HCT116 (cell line): ENCODE results near the gene PRKAG3. TPM values are rescaled to one million over a fixed set of nuclear protein-coding genes. Genes with fewer than 3 reads are reported as not detected.

Experiments
- ATAC-seq: fragments of 200-7000 bp; cut with Tn5 transposase; 2 replicates; pipeline ENCODE4 v1.9.1; 2020; ENCODE audit warnings: mild to moderate bottlenecking, moderate library complexity
- BruUV-seq: library from RNA; stranded (reverse); fragments of 400-500 nt; replicated peaks from 2 replicates; lab custom pipeline; 2021; lab: Mats Ljungman, UMichigan
- CTCF ChIA-PET: fragments of 300-600 bp; sonication (Branson Sonifier 250); formaldehyde crosslinking; loops from one replicate; lab custom pipeline; 2021; ENCODE audit warnings: antibody characterized with exemption; lab: Charles Lee
- POLR2A ChIA-PET: fragments of 300-600, 350-600 bp; sonication (Branson Sonifier 250); formaldehyde crosslinking; loops from one replicate; lab custom pipeline; 2021; ENCODE audit warnings: antibody characterized with exemption; lab: Charles Lee
- RAD21 ChIA-PET, 2 experiments: fragments of 300-600 bp; sonication (Branson Sonifier 250); formaldehyde crosslinking; loops; one replicate each; lab custom pipeline; 2023; ENCODE audit warnings: low total read pairs in 2 of 2; ENCODE audit not compliant: uncharacterized antibody in 2 of 2, unreplicated experiment in 2 of 2, low non-redundant PET in 1 of 2; lab: Charles Lee
- DNase-seq: peaks from one replicate; pipeline ENCODE4 v3.0.0-alpha.2; 2010; ENCODE audit warnings: low read depth, low spot score
- H2AFZ ChIP-seq: fragments of 200-600 bp; shearing (Covaris generic), sonication (generic); 2 replicates; pipeline ENCODE4 v1.6.1; 2017; ENCODE audit warnings: low read depth, mixed run types, mixed read lengths, antibody characterized with exemption, low read length; ENCODE audit not compliant: poor library complexity, severe bottlenecking
- H3K27ac ChIP-seq: 2 replicates; pipeline ENCODE4 v1.5.1; 2012; ENCODE audit warnings: low read depth, low read length
- H3K27me3 ChIP-seq: fragments of 200-600 bp; sonication (generic); 2 replicates; pipeline ENCODE4 v1.6.1; 2016; ENCODE audit warnings: mixed run types, low read length, mixed read lengths; ENCODE audit not compliant: insufficient read depth
- H3K36me3 ChIP-seq, 2 experiments: fragments of 200-500 bp in 1 of 2; fragments of 200-600 bp in 1 of 2; sonication (Bioruptor generic) in 1 of 2; sonication (generic) in 1 of 2; 2 replicates each; pipeline versions ENCODE4 v1.5.1 to v1.6.1; 2014 to 2016; ENCODE audit warnings: low read length in 2 of 2, inconsistent platforms in 1 of 2, mixed read lengths in 1 of 2, mixed run types in 1 of 2; ENCODE audit not compliant: insufficient read depth in 2 of 2, control insufficient read depth in 1 of 2
- H3K4me1 ChIP-seq, 2 experiments: fragments of 200-600 bp in 1 of 2; sonication (generic) in 1 of 2; 2 replicates each; pipeline versions ENCODE4 v1.5.1 to v1.6.1; 2012 to 2017; ENCODE audit warnings: low read length in 2 of 2, inconsistent platforms in 1 of 2, mild to moderate bottlenecking in 1 of 2, mixed read lengths in 1 of 2, mixed run types in 1 of 2, moderate library complexity in 1 of 2; ENCODE audit not compliant: insufficient read depth in 2 of 2, control insufficient read depth in 1 of 2
- H3K4me2 ChIP-seq: fragments of 200-600 bp; sonication (generic); 2 replicates; pipeline ENCODE4 v1.6.1; 2017; ENCODE audit warnings: mixed run types, low read length, mixed read lengths
- H3K4me3 ChIP-seq, 2 experiments: fragments of 200-600 bp in 1 of 2; sonication (generic) in 1 of 2; replicated peaks in 1 of 2; 2 replicates each; pipeline ENCODE4 v1.5.1; 2011 to 2016; ENCODE audit warnings: low read length in 2 of 2, control low read depth in 1 of 2, low read depth in 1 of 2, mild to moderate bottlenecking in 1 of 2, mixed read lengths in 1 of 2, mixed run types in 1 of 2
- H3K79me2 ChIP-seq: fragments of 200-600 bp; sonication (generic); 2 replicates; pipeline ENCODE4 v1.6.1; 2017; ENCODE audit warnings: mild to moderate bottlenecking, mixed run types, low read length, moderate library complexity, mixed read lengths; ENCODE audit not compliant: insufficient read depth
- H3K9ac ChIP-seq: fragments of 200-600 bp; sonication (generic); 2 replicates; pipeline ENCODE4 v1.6.1; 2016; ENCODE audit warnings: low read length, mixed read lengths
- H3K9me2 ChIP-seq: fragments of 200-600 bp; sonication (generic), shearing (Covaris generic); 2 replicates; pipeline ENCODE4 v1.6.1; 2017; ENCODE audit warnings: mixed run types, mild to moderate bottlenecking, moderate library complexity; ENCODE audit not compliant: insufficient read depth
- H3K9me3 ChIP-seq, 2 experiments: fragments of 200-500 bp in 1 of 2; fragments of 200-600 bp in 1 of 2; sonication (Bioruptor generic) in 1 of 2; sonication (generic) in 1 of 2; 2 replicates each; pipeline ENCODE4 v1.6.1; 2014 to 2017; ENCODE audit warnings: low read length in 2 of 2, mixed read lengths in 2 of 2, inconsistent platforms in 1 of 2, low read depth in 1 of 2, mild to moderate bottlenecking in 1 of 2, mixed run types in 1 of 2, moderate library complexity in 1 of 2; ENCODE audit not compliant: control insufficient read depth in 1 of 2, insufficient read depth in 1 of 2
- H4K20me1 ChIP-seq: fragments of 200-600 bp; sonication (generic), shearing (Covaris generic); 2 replicates; pipeline ENCODE4 v1.6.1; 2017; ENCODE audit warnings: mixed run types, mild to moderate bottlenecking, moderate library complexity; ENCODE audit not compliant: insufficient read depth
- ELF1 ChIP-seq: IDR thresholded peaks from 2 replicates; pipeline ENCODE4 v1.6.1; 2012; ENCODE audit warnings: low read depth, borderline replicate concordance
- EZH2phosphoT487 ChIP-seq: fragments of 200-600 bp; IDR thresholded peaks from 2 replicates; pipeline ENCODE4 v1.6.1; 2018; ENCODE audit warnings: antibody characterized with exemption, borderline replicate concordance
- JUND ChIP-seq: IDR thresholded peaks from 2 replicates; pipeline ENCODE4 v1.6.1; 2012
- POLR2AphosphoS5 ChIP-seq: IDR thresholded peaks from 2 replicates; pipeline ENCODE4 v1.6.1; 2011; ENCODE audit warnings: mild to moderate bottlenecking, low read depth, low read length, moderate library complexity
- SP1 ChIP-seq: IDR thresholded peaks from 2 replicates; pipeline ENCODE4 v1.6.1; 2012; ENCODE audit warnings: low read depth
- SRF ChIP-seq: IDR thresholded peaks from 2 replicates; pipeline ENCODE4 v1.6.1; 2012; ENCODE audit warnings: low read depth
- TCF7L2 ChIP-seq: IDR thresholded peaks from 2 replicates; pipeline ENCODE4 v1.7.0; 2011; ENCODE audit warnings: borderline replicate concordance, inconsistent platforms; ENCODE audit not compliant: insufficient read depth, insufficient read length; ENCODE audit errors: extremely low read depth
- YY1 ChIP-seq: IDR thresholded peaks from 2 replicates; pipeline ENCODE4 v1.6.1; 2011; ENCODE audit warnings: low read length, low read depth, moderate library complexity, mild to moderate bottlenecking; ENCODE audit not compliant: insufficient replicate concordance; ENCODE audit errors: extremely low read depth
- ZFX ChIP-seq: fragments of 450-650 bp; IDR thresholded peaks from 2 replicates; pipeline ENCODE4 v1.6.1; 2017
- ZNF274 ChIP-seq: fragments of 200-500 bp; sonication (Bioruptor generic); IDR thresholded peaks from 2 replicates; pipeline ENCODE4 v1.6.1; 2014; ENCODE audit warnings: mild to moderate bottlenecking, low read depth, low read length, inconsistent platforms
- intact Hi-C: fragments of 100-400 bp; cut with micrococcal nuclease; formaldehyde crosslinking; loops from 2 replicates; pipeline ENCODE4 v1.10.0; 2022
- total RNA-seq: library from RNA; stranded (reverse); gene quantifications from one replicate; pipeline ENCODE4 v1.2.1, GENCODE V29; 2021; ENCODE audit not compliant: unreplicated experiment
- TF ChIP-seq, protein P1 (sequence below), 3 experiments: fragments of 200-600 bp in 1 of 3; sonication (generic) in 1 of 3; IDR thresholded peaks in 2 of 3; conservative IDR thresholded peaks in 1 of 3; 2 replicates each; pipeline ENCODE4 v1.5.1; 2012 to 2017; ENCODE audit warnings: low read depth in 2 of 3, low read length in 2 of 3, antibody characterized with exemption in 1 of 3, borderline replicate concordance in 1 of 3, control low read depth in 1 of 3, mild to moderate bottlenecking in 1 of 3, mixed read lengths in 1 of 3, mixed run types in 1 of 3, moderate library complexity in 1 of 3; ENCODE audit not compliant: insufficient read depth in 1 of 3
- TF ChIP-seq, protein P2 (sequence below): IDR thresholded peaks from 2 replicates; pipeline ENCODE4 v1.6.1; 2012
- TF ChIP-seq, protein P3 (sequence below): IDR thresholded peaks from 2 replicates; pipeline ENCODE4 v1.6.1; 2011; ENCODE audit warnings: mild to moderate bottlenecking, low read length, moderate library complexity; ENCODE audit not compliant: insufficient replicate concordance; ENCODE audit errors: extremely low read depth

The PRKAG3 gene
- total RNA-seq, 1 experiment from 2014 or later, result not detected

DNA sequence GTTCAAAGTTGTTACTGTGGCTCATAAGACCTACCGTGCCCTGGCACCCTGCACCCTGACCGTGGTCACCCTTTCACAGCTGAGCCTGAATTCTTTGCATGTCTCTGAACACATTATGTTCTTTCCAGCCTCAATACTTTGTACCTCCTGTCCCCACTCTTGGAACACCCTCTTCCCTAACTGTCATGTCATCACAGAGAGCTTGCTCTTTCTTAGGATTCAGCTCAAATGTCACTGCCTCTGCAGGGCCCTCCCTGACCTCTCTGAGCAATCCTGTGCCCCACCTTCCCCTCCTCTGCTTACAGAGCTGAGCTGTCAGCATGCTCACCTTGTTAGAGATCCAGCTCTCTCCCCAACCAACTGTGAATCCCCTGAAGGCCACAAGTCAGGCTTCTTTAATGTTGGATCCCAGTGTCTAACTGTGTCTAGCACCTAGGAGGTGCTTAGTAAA lies 15.0 kb downstream of the PRKAG3 start (continued):
- TF ChIP-seq YY1 (no peak), ZNF274 (no peak)

DNA sequence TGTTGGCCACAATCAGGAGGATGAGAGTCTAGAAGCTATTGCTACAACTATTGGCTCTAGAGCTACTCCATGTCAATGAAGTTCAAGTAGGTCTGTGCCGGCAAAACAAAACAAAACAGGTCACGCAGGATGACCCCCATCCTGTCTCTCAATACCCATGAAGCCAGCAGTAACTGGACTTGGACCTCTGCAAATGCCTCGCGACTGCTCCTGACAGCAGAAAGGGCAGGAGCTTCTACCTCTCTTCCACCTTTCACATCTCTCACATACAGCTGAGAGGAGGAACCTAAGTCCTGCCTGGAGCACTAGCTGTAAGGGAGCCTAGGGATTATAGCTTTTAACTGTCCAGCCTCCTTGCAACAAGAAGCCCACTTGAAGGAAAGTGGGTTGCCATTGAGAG lies 16.0 kb downstream of the PRKAG3 start:
- BruUV-seq, result no TSS peak
- ChIA-PET CTCF (no interaction called here), RAD21 (no interaction called here), POLR2A (no interaction called here)
- Histone ChIP-seq H3K9me2 (no peaks in the 10 kb centered on the region), H2AFZ (no peak overlapping the region), H3K36me3 (no peaks in the 10 kb centered on the region), H3K9me3 (no peaks in the 10 kb centered on the region), H3K4me2 (no peak overlapping the region), H3K4me3 (no peak overlapping the region), H3K9ac (no peak overlapping the region), H3K79me2 (no peaks in the 10 kb centered on the region), H3K27ac (no peak overlapping the region), H3K4me1 (no peaks in the 10 kb centered on the region), H4K20me1 (no peaks in the 10 kb centered on the region), H3K27me3 (no peaks in the 10 kb centered on the region)
- DNase-seq (no peak), ATAC-seq (no peak)
- intact Hi-C loops, result no loop called here
- TF ChIP-seq POLR2AphosphoS5, result no peak
- no peak for TF ChIP-seq ZNF274
- TF ChIP-seq ELF1, result no peak
- TF ChIP-seq ZFX, result no peak
- TF ChIP-seq TCF7L2, result no peak
- no peak for TF ChIP-seq JUND
- no peak for TF ChIP-seq SRF
- TF ChIP-seq, protein P1, sequence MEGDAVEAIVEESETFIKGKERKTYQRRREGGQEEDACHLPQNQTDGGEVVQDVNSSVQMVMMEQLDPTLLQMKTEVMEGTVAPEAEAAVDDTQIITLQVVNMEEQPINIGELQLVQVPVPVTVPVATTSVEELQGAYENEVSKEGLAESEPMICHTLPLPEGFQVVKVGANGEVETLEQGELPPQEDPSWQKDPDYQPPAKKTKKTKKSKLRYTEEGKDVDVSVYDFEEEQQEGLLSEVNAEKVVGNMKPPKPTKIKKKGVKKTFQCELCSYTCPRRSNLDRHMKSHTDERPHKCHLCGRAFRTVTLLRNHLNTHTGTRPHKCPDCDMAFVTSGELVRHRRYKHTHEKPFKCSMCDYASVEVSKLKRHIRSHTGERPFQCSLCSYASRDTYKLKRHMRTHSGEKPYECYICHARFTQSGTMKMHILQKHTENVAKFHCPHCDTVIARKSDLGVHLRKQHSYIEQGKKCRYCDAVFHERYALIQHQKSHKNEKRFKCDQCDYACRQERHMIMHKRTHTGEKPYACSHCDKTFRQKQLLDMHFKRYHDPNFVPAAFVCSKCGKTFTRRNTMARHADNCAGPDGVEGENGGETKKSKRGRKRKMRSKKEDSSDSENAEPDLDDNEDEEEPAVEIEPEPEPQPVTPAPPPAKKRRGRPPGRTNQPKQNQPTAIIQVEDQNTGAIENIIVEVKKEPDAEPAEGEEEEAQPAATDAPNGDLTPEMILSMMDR (IDR thresholded peaks at IDR 0.05 in 2 of 3, conservative IDR thresholded peaks at IDR 0.05 in 1 of 3; ENCODE audit: borderline replicate concordance in 1 of 3, insufficient read depth in 1 of 3, low read depth in 2 of 3, low read length in 2 of 3), result no peak
- TF ChIP-seq SP1, result no peak
- TF ChIP-seq, protein P2, sequence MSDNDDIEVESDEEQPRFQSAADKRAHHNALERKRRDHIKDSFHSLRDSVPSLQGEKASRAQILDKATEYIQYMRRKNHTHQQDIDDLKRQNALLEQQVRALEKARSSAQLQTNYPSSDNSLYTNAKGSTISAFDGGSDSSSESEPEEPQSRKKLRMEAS, result no peak
- TF ChIP-seq, protein P3, sequence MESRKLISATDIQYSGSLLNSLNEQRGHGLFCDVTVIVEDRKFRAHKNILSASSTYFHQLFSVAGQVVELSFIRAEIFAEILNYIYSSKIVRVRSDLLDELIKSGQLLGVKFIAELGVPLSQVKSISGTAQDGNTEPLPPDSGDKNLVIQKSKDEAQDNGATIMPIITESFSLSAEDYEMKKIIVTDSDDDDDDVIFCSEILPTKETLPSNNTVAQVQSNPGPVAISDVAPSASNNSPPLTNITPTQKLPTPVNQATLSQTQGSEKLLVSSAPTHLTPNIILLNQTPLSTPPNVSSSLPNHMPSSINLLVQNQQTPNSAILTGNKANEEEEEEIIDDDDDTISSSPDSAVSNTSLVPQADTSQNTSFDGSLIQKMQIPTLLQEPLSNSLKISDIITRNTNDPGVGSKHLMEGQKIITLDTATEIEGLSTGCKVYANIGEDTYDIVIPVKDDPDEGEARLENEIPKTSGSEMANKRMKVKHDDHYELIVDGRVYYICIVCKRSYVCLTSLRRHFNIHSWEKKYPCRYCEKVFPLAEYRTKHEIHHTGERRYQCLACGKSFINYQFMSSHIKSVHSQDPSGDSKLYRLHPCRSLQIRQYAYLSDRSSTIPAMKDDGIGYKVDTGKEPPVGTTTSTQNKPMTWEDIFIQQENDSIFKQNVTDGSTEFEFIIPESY, result no peak
- no peak for TF ChIP-seq EZH2phosphoT487
